RWPE2 (cell line): ENCODE measurements around the gene PLCG2.

Experiments used
- ATAC-seq: fragments of 200-7000 bp; cut with Tn5 transposase; 3 replicates; pipeline ENCODE4 v1.9.1; 2021; ENCODE audit warnings: low read depth
- DNase-seq: peaks from one replicate; pipeline ENCODE4 v3.0.0-alpha.2; 2020; ENCODE audit warnings: low spot score
- H3K27ac ChIP-seq: fragments of 450-650 bp; 2 replicates; pipeline ENCODE4 v1.5.1; 2017; ENCODE audit warnings: mild to moderate bottlenecking; ENCODE audit not compliant: poor library complexity, severe bottlenecking
- H3K27me3 ChIP-seq: fragments of 250-450 bp; sonication (Bioruptor Pico); 2 replicates; pipeline ENCODE4 v1.5.1; 2021; ENCODE audit warnings: mild to moderate bottlenecking, moderate library complexity; ENCODE audit not compliant: insufficient read depth, poor library complexity, severe bottlenecking
- H3K36me3 ChIP-seq: fragments of 250-450 bp; sonication (Bioruptor Pico); 2 replicates; pipeline ENCODE4 v1.5.1; 2020; ENCODE audit warnings: low read depth, mild to moderate bottlenecking, moderate library complexity
- H3K4me1 ChIP-seq: fragments of 250-450 bp; sonication (Bioruptor Pico); 2 replicates; pipeline ENCODE4 v1.5.1; 2021; ENCODE audit warnings: mild to moderate bottlenecking, moderate library complexity; ENCODE audit not compliant: insufficient read depth, poor library complexity, severe bottlenecking
- H3K4me3 ChIP-seq: fragments of 250-450 bp; sonication (Bioruptor Pico); 2 replicates; pipeline ENCODE4 v1.5.1; 2021; ENCODE audit warnings: mild to moderate bottlenecking, moderate library complexity; ENCODE audit not compliant: severe bottlenecking
- H3K9me3 ChIP-seq: fragments of 250-450 bp; sonication (Bioruptor Pico); 2 replicates; pipeline ENCODE4 v1.5.1; 2021; ENCODE audit warnings: mild to moderate bottlenecking, moderate library complexity; ENCODE audit not compliant: severe bottlenecking
- TF ChIP-seq, protein P1 (sequence below): fragments of 450-650 bp; IDR thresholded peaks from one replicate; pipeline ENCODE4 v1.5.1; 2017; ENCODE audit warnings: mild to moderate bottlenecking, moderate library complexity; ENCODE audit not compliant: poor library complexity, severe bottlenecking

The PLCG2 gene

GRCh38 chr16:81790830-81791435, 11.8 kb downstream of the PLCG2 start:
- Histone ChIP-seq H3K4me1 (no peaks in the 10 kb centered on the region), H3K9me3 (no peaks in the 10 kb centered on the region), H3K27me3 (no peaks in the 10 kb centered on the region), H3K4me3 (no peak overlapping the region), H3K27ac (no peak overlapping the region), H3K36me3 (no peaks in the 10 kb centered on the region)
- TF ChIP-seq, protein P1, sequence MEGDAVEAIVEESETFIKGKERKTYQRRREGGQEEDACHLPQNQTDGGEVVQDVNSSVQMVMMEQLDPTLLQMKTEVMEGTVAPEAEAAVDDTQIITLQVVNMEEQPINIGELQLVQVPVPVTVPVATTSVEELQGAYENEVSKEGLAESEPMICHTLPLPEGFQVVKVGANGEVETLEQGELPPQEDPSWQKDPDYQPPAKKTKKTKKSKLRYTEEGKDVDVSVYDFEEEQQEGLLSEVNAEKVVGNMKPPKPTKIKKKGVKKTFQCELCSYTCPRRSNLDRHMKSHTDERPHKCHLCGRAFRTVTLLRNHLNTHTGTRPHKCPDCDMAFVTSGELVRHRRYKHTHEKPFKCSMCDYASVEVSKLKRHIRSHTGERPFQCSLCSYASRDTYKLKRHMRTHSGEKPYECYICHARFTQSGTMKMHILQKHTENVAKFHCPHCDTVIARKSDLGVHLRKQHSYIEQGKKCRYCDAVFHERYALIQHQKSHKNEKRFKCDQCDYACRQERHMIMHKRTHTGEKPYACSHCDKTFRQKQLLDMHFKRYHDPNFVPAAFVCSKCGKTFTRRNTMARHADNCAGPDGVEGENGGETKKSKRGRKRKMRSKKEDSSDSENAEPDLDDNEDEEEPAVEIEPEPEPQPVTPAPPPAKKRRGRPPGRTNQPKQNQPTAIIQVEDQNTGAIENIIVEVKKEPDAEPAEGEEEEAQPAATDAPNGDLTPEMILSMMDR = no peak
- DNase-seq (no peak), ATAC-seq (no peak)

DNA sequence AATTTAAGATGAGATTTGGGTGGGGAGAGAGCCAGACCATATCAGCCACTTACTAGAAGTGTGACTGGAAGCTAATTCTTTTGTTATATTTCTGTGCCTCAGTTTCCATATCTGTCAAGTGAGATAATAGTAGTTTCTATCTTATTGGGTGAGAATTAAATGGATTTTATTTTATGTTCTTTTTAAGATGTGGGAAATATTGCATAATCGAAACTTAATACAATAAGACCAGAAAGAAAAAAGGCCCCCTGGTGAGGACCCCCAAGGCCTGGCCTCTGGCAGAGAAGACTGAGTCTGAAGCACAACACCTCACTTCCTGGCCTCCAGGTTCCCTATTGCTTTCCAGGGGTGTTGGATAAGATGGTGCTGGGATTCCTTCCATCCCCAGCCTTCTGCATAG, 13.7 kb downstream of the PLCG2 start:
- Histone ChIP-seq H3K9me3 (no peaks in the 10 kb centered on the region), H3K4me3 (no peak overlapping the region), H3K36me3 (no peaks in the 10 kb centered on the region), H3K27ac (no peak overlapping the region), H3K27me3 (no peaks in the 10 kb centered on the region), H3K4me1 (peaks cover 5% of the 10 kb centered on the region)
- DNase-seq (no peak), ATAC-seq (no peak)
- TF ChIP-seq, protein P1 = no peak

GRCh38 chr16:81795193-81795592, 16.1 kb downstream of the PLCG2 start:
- no peaks in the 10 kb centered on the region for H3K9me3 ChIP-seq
- no peak for ATAC-seq
- TF ChIP-seq, protein P1 = no peak
- no peak overlapping the region for H3K4me3 ChIP-seq
- DNase-seq = no peak
- H3K27me3 ChIP-seq = no peaks in the 10 kb centered on the region
- peaks cover 5% of the 10 kb centered on the region for H3K4me1 ChIP-seq
- no peak overlapping the region for H3K27ac ChIP-seq
- H3K36me3 ChIP-seq = no peaks in the 10 kb centered on the region

DNA sequence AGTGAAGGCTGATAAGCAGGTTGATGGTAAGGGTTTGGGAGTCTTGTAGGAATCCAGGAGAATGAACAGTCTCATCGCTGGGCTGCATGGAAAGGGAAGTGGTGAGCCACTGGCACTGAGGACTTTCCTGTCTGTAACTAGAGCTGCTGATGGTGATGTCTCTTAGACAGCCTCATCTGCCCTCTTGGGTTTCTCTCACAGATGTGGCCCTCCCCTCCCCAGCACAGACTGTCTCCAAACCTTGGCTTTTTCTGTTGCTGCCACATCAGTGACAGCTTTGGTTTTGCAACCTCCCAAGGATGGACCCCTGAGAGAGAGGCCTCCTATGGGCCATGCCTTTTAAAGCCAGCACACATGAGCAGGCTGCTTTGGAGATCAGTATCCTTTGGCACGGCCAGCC, 16.9 kb downstream of the PLCG2 start:
- H3K27me3 ChIP-seq = no peaks in the 10 kb centered on the region
- no peaks in the 10 kb centered on the region for H3K9me3 ChIP-seq
- no peak for DNase-seq
- H3K4me3 ChIP-seq = no peak overlapping the region
- ATAC-seq = no peak
- H3K27ac ChIP-seq = no peak overlapping the region
- peaks cover 5% of the 10 kb centered on the region for H3K4me1 ChIP-seq
- TF ChIP-seq, protein P1 = no peak
- H3K36me3 ChIP-seq = no peaks in the 10 kb centered on the region

DNA sequence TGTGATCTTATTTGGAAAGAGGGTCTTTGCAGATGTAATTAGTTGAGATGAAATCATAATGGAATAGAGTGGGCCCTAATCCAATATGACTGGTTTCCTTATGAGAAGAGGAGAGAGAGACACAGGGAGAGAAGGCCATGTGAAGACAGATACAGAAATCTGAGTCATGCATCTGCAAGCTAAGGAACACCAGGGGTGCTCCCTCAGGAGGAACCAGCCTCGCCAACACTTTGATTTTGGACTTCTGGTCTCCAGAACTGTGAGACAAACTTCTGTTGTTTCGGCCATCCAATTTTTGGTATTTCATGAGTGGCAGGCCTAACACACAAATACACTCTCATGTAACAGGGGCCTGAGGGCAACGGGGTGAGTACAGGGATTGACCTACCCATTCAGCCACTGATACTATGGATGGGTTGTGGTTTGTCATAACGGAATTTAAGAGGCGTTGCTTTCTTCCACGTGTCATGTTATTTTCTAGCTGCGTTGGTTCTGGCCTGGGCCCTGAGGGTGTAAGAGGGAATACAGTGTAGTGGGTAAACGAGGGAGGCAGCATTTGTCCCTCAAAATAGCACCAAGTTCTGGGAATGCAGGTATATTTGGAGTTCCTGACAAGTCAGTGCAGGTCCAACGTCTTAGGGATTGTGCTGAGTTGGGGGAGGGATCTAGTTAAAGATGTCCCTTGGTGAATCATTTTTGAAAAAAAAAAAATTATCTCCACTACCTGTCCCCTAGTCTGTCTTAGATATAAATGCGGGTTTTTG, 17.7 kb downstream of the PLCG2 start:
- H3K27ac ChIP-seq = no peak overlapping the region
- H3K4me3 ChIP-seq = no peak overlapping the region
- DNase-seq (no peak), ATAC-seq (peak; percentile 55)
- no peaks in the 10 kb centered on the region for H3K36me3 ChIP-seq
- TF ChIP-seq, protein P1 = no peak
- H3K9me3 ChIP-seq = no peaks in the 10 kb centered on the region
- no peaks in the 10 kb centered on the region for H3K27me3 ChIP-seq
- H3K4me1 ChIP-seq = peaks cover 5% of the 10 kb centered on the region
